Psoas muscle (tissue), 8 donors: Measurements from ENCODE around the gene IGSF21. TPM values are rescaled to one million over a fixed set of nuclear protein-coding genes. Genes with fewer than 3 reads are reported as not detected.

Experiments
- ATAC-seq, 4 donors: fragments of 200-7000 bp; cut with Tn5 transposase; one replicate each; pipeline ENCODE4 v1.9.1; 2020; ENCODE audit warnings: moderate library complexity in 3 of 4, mild to moderate bottlenecking in 2 of 4
- DNase-seq, 2 donors: peaks; one replicate each; pipeline ENCODE4 v3.0.0-alpha.2; 2020
- H3K27ac ChIP-seq: fragments of 200-600 bp; one replicate; pipeline ENCODE4 v1.8.0; 2022
- H3K27me3 ChIP-seq, 3 donors: fragments of 200-600 bp in 1 of 3; one replicate each; pipeline versions ENCODE4 v1.6.1 to v1.8.0; 2013 to 2022; ENCODE audit warnings: low read length in 2 of 3, mild to moderate bottlenecking in 2 of 3, moderate library complexity in 1 of 3; ENCODE audit not compliant: insufficient read depth in 3 of 3
- H3K36me3 ChIP-seq, 2 donors: fragments of 200-600 bp in 1 of 2; one replicate each; pipeline versions ENCODE4 v1.6.1 to v1.8.0; 2013 to 2022; ENCODE audit warnings: low read depth in 1 of 2, mild to moderate bottlenecking in 1 of 2, moderate library complexity in 1 of 2; ENCODE audit not compliant: insufficient read depth in 1 of 2
- H3K4me1 ChIP-seq: fragments of 200-600 bp; one replicate; pipeline ENCODE4 v1.8.0; 2022
- H3K4me3 ChIP-seq: fragments of 200-600 bp; one replicate; pipeline ENCODE4 v1.8.0; 2022; ENCODE audit warnings: mild to moderate bottlenecking
- H3K9me3 ChIP-seq: fragments of 200-600 bp; one replicate; pipeline ENCODE4 v1.8.0; 2022
- WGBS, 3 donors: extraction: QIAGEN DNeasy Blood & Tissue Kit; methylation state at CpG; one replicate each; pipeline versions ENCODE4 v1.1.6 to v1.1.7; 2013; 5-methylcytosine and 5-hydroxymethylcytosine counted together
- intact Hi-C, 2 donors: fragments of 100-400 bp; cut with DNase I; formaldehyde crosslinking; loops; one replicate each; pipeline versions ENCODE4 v1.11.0 to v1.14.2; 2022
- polyA plus RNA-seq, 3 donors: library from polyadenylated mRNA; stranded (reverse); fragments of 200-250 nt; gene quantifications; one replicate each; pipeline ENCODE4 v1.2.3, GENCODE V29; 2013
- total RNA-seq, 4 donors: library from RNA; stranded (reverse); fragmentation: NEBNext Ultra II Directional in 2 of 4; extraction: Animal tissue kit (Norgen Biotek cat#: 25700) in 2 of 4; gene quantifications; one replicate each; pipeline versions ENCODE4 v1.2.1 to v1.2.4, GENCODE V29; 2021 to 2023
- TF ChIP-seq, protein P1 (sequence below): fragments of 200-600 bp; IDR thresholded peaks from one replicate; pipeline ENCODE4 v1.8.0; 2022; ENCODE audit warnings: antibody characterized with exemption
- donor health status: healthy with polysubstance abuse.
- donor health status: DM: no; HTN: no; CAD: no; lungs with moderate emphysema.
- donor health status: Bipolar disorder and iron deficiency.
- donor health status: healthy.
- donor health status: DM: yes; HTN: yes; CAD: no.
- donor health status: DM: no; HTN: no; CAD: no.
- donor health status: DM: no; HTN: no; CAD: no.
- donor health status: DM: yes; HTN: yes; CAD: no.

The IGSF21 gene
- total and polyA plus RNA-seq, 7 donors: 0.10 to 0.88 (median 0.42) TPM

GRCh38 chr1:18278946-18279345 lies 171.3 kb downstream of the IGSF21 start:
- intact Hi-C loops: no loop called here
- Histone ChIP-seq H3K9me3 (no peaks in the 10 kb centered on the region), H3K36me3 (no peaks in the 10 kb centered on the region), H3K4me3 (no peak overlapping the region), H3K27ac (no peak overlapping the region), H3K4me1 (no peaks in the 10 kb centered on the region), H3K27me3 (peaks cover 0 to 28% (median 9%) of the 10 kb centered on the region in 3 donors)
- TF ChIP-seq, protein P1, sequence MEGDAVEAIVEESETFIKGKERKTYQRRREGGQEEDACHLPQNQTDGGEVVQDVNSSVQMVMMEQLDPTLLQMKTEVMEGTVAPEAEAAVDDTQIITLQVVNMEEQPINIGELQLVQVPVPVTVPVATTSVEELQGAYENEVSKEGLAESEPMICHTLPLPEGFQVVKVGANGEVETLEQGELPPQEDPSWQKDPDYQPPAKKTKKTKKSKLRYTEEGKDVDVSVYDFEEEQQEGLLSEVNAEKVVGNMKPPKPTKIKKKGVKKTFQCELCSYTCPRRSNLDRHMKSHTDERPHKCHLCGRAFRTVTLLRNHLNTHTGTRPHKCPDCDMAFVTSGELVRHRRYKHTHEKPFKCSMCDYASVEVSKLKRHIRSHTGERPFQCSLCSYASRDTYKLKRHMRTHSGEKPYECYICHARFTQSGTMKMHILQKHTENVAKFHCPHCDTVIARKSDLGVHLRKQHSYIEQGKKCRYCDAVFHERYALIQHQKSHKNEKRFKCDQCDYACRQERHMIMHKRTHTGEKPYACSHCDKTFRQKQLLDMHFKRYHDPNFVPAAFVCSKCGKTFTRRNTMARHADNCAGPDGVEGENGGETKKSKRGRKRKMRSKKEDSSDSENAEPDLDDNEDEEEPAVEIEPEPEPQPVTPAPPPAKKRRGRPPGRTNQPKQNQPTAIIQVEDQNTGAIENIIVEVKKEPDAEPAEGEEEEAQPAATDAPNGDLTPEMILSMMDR: no peak
- 20 to 33% (median 24%) methylated on average over 5 of the region's 5 CpGs for WGBS, 3 donors
- no peak for ATAC-seq
- DNase-seq: no peak

DNA sequence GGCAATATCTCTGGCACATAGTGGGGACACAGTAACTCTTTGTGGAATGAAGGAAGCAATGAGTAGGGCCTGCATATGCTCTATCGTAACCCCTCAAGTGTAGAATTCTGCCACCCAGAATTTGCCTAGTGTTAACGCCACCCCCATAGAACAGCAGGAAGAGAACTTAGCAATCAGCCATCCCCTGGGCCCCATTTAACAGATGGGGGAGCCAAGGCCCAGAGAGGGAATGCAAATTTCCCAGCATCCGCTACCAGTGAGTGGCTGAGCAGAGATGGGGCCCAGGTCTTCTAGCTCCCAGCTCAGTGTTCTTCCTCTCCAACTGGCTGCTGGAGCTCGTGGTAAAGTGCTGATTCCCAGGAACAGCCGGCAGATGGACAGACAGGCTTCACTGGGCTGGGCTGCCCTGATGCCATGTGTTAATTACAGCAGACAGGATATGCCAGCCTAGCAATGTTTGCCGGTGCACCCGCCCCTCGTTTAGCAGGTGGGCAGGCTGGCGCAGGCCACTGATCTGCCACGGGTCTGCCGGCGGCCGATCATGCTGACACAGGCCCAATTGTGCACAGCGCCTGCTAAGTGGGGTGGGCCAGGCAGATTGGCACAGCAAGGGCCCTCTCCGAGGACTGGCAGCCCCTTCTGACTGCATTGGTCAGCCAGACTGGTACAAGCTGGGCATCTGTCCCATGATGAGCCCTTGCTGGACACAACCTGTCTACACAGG lies 171.9 kb downstream of the IGSF21 start:
- Histone ChIP-seq H3K36me3 (no peaks in the 10 kb centered on the region), H3K4me3 (no peak overlapping the region), H3K4me1 (no peaks in the 10 kb centered on the region), H3K27ac (no peak overlapping the region), H3K27me3 (peaks cover 0 to 34% (median 12%) of the 10 kb centered on the region in 3 donors), H3K9me3 (no peaks in the 10 kb centered on the region)
- intact Hi-C loops: no loop called here
- DNase-seq (no peak), ATAC-seq (no peak)
- WGBS, 3 donors: 44 to 58% (median 48%) methylated on average over 15 of the region's 15 CpGs
- TF ChIP-seq, protein P1: no peak

- DNase-seq: no peak
- TF ChIP-seq, protein P1: no peak
- Histone ChIP-seq H3K27ac (no peak overlapping the region), H3K4me1 (no peaks in the 10 kb centered on the region), H3K27me3 (peaks cover 4 to 43% (median 12%) of the 10 kb centered on the region in 3 donors), H3K36me3 (no peaks in the 10 kb centered on the region), H3K4me3 (no peak overlapping the region), H3K9me3 (no peaks in the 10 kb centered on the region)
- WGBS, 3 donors: 69 to 78% (median 73%) methylated on average over 5 of the region's 5 CpGs
- no peak for ATAC-seq
- intact Hi-C loops: no loop called here
Observed at GRCh38 chr1:18280956-18281355, 173.4 kb downstream of the IGSF21 start.

DNA sequence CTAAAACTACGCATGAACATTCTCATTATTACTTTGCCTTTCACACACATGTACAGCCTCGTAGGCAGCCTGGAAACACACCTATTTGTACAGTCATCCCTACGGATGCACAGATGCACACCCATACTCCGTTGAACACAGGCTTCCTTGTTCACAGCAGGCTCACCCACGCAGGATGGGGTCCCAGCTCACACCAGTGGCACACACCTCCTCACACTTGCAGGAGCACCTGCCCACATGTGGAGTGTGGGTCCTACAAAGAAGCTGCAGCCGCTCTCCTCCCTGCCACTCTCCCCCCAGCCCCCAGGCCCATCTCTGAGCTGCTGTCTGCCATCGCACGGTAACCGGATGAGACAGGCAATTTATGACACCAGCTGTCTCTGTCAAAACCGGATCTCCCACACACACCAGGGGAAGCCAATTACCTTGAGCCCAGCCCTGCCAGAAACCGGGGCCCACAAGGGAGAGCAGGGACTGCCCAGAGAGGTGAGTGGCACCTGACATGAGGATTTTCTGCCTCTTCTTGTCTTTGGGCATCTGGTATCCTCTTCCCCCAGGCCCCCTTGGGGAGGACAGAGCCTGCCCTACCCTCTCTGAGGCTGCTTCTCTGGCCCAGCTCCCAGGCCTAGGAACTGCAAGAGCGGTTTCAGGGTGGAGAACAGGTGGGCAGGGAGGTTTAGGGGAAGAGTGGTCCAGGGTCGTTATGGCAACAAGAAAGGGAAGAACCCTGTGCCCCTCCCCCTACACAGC lies 175.4 kb downstream of the IGSF21 start:
- TF ChIP-seq, protein P1: no peak
- no peak for ATAC-seq
- H3K36me3 ChIP-seq: no peaks in the 10 kb centered on the region
- DNase-seq: no peak
- H3K4me3 ChIP-seq: no peak overlapping the region
- no peaks in the 10 kb centered on the region for H3K9me3 ChIP-seq
- no peak overlapping the region for H3K27ac ChIP-seq
- intact Hi-C loops: no loop called here
- peaks cover 4 to 48% (median 12%) of the 10 kb centered on the region in 3 donors for H3K27me3 ChIP-seq
- no peaks in the 10 kb centered on the region for H3K4me1 ChIP-seq
- 24 to 33% (median 28%) methylated on average over 13 of the region's 13 CpGs for WGBS, 3 donors
